Stimulated activated CD8-positive, alpha-beta memory T cell treated with anti-CD3 and anti-CD28 coated beads, Interleukin-15, amount 100 ng/mL, for 24 hours (primary cell): Measurements from ENCODE around the gene HPGD.
"Not testable (repeated sequence)": the region's sequence is repeated elsewhere in the genome, so short reads cannot be mapped to it uniquely, and the experiment has no call there.

ENCODE experiments used
- DNase-seq: peaks from one replicate; pipeline ENCODE4 v3.0.0-alpha.2; 2020; ENCODE audit warnings: low read depth

The HPGD gene

DNA sequence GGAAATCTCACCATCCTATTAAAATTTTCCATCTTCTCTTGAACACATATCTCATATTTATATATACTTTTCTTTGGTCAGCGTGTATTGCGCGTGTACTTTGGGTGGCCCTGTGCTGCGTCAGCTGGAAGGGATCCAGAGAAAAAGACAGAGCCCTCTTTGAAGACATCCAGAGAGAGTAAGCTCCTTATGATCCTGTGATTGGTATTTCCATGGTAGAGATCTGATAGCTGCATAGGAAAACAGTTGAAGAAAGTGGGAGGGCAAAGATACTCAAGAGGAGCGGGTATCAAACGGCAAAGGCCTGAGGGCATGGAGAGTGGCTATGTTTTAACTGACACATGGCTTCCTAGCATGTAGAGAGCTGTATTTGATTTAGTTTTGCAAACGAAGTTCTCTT is 4.4 kb upstream of the HPGD start:
- no peak for DNase-seq

DNA sequence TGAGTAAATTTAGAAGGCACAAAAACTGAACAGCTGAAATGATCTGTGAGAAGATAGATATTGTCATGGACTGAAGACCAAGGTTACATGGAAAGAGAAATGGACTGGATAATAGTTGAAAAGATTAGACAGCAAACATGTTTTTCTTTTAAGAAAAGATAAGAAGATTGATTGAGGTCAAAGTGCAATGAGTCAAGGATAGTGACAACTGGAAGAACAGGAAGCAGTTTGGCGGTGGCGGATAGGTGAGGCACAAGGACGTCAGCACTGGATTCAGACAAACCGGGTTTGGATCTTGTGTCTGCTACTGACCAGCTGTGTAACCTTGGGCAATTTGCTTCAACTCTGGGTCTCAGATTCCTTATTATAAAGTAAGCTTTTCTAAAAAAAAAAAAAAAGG is 2.0 kb upstream of the HPGD start:
- DNase-seq = no peak

DNA sequence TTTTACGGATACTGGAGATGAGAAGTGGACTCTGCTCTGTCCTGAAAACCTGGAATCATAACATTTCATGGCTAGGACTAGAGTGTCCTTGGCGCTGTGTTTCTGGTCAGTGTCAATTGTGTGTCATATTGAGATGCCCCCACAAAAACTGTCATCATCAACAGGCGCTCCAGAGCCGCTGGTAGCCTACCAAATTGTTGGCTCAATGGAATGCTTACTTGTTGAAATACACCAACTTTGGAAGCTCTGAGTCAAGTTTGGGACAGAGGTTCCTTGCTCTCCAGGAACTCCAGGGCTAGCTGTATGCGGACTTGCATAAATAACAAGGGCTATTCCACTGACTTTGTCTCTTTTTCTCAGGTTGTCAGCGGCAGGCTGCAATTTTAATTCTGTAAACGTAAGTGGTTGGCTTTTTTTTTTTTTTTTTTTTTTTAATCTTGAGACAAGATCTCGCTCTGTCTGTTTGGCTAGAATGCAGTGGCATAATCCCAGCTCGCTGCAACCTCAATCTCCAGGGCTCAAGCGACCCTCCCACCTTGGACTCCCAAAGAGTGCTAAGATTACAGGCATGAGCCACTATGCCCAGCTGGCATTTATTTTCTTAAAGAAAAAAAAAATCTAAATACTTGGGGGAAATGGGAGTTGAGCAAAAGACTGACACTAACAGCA is 871 bp upstream of the HPGD start:
- DNase-seq = no peak

DNA sequence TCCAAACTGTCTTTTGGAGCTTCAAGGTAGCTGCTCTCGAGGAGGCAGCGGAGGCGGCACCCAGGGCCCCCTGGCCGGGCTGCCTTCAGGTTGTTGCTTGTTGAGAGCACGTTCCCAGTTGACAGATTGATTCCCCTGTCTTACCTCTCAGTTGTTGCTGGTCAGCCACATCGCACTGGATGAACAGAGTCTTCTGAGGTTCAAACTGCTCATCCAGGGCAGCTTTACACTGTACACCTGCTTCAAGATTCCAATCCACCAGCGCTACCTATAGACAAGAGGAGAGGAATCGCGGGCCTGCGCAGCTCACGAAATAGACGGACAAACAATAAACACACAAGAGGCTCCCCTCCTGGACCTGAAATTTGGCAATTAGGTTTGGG is 497 bp downstream of the HPGD start:
- no peak for DNase-seq

DNA sequence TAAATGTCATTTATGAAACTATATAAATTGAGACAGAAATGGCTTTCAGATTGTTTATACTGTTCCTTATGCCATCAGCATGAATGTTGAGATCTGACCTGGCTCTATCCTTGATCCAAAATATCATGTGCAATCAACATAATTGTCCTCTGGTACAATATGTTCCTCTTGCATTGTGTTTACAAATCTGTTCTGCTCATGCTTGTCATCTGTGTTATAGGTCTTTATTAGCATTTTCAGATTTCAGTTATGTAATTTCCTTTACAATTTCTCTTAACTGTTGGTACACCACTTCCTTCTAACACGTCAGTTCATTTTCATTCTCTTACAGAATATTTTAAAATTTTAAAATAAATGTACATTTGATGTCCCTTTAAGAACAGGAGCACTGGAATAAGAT is 1.6 kb downstream of the HPGD start:
- no peak for DNase-seq

DNA sequence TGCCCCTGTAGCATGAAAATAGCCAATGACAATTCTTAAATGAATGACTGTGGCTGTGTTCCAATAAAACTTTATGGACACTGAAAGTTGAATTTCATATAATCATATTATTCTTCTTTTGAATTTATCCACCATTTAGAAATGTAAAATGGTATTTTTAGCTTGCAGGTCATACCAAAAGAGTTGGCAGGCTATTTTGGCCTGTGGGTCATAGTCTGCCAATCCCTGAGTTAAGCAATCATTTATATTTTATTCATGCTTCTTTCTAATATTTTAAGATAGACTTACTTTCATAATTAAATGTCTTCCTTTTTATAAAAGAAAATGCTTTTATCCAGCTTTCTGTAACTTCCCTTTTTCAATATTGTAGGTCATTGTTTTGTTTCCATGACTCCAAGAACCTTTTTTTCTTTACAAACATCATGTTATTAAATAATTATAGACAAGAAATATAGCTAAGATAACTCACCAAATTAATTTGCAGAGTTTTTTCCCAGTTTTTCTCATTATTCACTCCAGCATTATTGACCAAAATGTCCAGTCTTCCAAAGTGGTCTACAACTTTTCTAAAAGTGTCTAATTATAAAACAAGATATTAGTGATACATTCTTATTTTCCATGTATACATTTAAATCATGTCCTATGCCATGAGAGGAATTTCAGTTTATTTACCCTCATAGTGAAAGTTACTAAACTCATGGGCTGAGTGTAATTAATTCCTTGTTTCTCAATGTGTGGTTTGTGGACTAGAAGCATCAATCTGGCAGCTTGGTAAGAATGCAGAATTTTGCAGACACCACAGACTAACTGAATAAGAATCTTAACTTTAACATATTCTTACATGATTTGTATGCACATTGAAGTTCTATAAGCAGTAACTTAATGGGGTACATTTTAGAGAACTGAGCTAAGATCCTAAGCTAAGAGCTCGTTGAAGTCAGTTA is 4.5 kb downstream of the HPGD start:
- no peak for DNase-seq

DNA sequence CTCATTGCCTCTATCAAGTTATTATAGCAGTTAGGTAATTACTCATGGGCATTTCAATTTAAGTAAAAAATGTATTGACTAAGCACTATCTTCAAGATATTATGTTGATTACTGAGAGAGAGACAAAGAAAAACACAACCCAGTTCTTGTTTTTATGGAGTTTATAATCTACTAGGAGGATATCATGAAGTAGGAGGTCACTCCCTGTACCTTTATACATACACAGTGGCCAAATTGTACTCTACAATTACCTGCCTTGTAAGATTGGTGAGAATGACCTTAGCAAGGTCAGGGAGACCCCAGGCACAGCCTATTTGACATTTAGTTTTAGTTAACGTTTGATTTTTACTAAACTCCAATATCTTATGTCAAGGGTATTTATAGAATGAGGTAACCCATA is 5.5 kb downstream of the HPGD start:
- no peak for DNase-seq

DNA sequence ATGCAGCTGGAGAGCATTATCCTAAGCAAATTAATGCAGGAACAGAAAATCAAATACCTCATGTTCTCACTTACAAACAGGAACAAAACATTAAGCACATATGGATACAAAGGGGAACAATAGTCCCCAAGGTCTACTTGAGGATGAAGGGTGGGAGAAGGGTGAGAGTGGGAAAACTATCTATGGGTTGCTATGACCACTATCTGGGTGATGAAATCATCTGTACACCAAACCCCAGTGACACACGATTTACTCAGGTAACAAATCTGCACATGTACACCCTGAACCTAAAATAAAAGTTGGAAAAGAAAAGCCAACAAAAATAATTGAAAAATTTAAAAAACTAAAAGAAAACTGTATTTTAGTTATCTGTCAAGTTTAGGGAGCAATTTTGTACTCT is 5.9 kb downstream of the HPGD start:
- DNase-seq = no peak

DNA sequence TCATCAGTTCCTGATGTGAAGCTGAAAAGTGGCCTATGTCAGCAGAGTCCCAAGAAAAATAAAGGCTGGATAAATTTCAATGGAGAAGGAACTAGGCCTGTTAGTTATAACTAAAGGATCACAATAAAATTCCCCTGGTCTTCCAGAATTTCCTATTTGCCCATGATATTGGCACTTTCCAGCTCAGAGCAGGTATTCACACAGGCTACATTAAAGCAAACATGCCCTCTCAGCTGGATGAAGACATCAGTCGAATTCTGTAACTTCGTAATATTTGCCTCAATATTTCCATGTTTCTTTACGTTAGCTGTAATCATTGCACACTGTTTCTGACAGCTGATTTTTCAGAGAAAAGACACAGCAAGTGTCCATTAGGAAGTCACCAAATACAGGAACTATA is 9.5 kb downstream of the HPGD start:
- no peak for DNase-seq

DNA sequence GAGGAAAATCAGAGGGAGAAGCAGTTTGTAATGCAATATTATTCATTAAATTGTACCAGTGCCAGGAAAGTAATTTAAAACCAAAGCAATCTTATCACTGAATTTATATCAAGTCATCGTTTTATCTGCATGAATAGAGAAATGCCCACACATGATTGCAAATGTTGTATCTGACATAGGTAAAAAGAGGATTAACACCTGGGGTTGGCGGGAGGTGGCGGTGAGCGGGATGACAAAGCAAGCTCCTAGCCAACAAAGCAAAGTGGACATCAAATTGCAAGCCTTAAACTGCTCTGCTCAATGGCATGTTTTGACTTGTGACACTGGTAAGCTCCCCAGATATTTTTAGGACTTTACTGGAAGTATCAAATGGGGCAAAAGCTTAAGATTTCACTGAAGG is 16.4 kb downstream of the HPGD start:
- no peak for DNase-seq

DNA sequence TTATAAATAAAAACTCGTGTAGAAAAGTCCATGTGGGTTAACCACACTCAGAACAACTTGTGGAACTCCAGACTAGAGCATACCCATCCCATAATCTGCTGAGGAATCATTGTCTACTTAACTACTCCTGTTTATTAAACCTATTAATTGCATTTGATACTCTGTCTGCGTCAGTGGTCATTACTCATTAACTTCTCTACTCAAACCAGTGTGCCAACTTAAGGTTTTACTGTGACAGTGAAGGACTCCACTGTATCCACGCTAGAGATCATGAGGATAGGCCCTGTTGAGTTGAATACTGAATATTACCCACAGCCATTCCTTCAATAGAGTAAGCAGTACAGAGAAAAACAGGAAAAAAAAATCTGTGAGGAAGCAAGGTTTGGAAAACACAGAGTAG is 17.3 kb downstream of the HPGD start:
- DNase-seq = no peak

DNA sequence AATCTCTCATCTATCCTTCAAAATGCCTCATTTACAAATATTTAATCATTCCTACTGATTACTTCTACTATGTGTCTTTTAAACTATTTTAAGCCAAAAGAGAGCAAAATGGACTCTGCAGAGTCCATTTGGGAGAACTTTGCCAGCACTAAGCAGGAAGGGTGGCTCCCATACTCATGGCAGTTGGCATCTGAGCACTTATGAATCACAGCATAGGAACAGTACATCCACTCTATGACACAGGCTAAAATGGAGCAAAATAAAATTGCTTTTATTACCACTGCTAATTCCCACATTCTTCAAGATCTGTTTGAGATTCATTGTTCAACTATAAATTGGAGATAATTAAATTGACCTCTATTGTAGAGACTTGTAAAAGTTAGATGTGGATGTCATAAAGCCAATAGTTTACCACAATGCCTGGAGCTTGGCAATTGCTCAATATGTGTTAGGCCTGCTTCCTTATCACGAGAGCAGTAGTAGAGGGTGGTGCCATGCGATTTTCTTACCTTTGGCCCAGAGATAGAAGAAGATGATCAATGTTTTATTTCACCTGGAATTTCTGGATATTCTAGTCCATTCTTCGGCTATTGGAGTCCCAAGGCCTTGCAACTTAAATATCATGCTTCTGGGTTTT is 19.1 kb downstream of the HPGD start:
- no peak for DNase-seq

DNA sequence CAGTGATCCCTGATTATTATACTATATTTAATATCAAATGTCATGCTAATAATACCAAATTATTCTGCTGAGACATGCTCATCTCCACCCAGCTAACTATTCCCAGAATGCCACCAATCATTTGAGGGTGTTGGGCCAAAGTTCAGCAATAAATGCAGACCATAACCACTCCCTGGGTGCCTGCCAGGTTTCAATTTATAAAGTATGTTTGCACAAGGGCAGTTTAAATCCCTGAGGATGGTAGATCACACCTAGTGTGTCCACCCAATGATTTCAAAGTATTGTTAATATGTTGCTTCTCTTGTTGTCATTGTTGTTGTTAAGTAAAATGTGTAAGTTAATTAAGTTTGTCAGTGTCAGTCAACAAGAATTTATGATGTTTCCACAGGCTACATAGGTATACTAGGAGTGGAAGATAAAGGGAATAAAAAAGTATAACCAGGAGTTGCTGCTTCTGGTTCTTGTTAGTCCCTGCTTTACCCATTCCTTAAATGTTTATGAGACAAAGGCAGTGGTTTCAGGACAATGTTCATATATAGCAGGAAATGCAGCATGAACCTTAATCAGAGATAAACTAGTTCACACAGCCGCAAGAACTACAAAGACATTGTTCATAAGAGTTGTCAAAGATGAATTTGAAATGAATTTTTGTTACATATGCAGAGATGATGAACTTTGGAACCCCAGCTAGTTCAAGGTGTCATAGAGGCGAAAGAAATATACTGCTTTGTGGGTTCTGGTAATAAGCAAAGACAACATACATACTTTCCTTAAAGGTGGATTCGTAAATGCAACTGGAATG is 25.5 kb downstream of the HPGD start:
- DNase-seq = no peak

DNA sequence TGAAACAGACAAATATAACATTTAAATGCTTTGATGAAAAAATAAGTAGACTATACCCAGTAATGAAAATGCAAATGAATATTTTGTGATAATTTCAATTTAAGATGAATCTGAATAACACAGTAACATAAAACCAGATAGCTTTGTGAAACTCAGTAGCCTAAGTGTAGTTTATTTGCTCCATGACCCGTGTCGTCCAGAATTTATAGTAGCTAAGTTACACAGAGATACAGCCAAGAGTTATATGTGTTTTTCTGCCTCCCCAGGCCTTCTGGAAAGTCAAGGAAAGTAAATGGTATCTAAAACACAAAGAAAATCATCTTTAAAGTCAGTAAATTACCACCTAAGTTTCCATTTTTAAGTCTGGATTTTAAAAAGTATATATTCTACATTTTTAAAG is 26.7 kb downstream of the HPGD start:
- no peak for DNase-seq

DNA sequence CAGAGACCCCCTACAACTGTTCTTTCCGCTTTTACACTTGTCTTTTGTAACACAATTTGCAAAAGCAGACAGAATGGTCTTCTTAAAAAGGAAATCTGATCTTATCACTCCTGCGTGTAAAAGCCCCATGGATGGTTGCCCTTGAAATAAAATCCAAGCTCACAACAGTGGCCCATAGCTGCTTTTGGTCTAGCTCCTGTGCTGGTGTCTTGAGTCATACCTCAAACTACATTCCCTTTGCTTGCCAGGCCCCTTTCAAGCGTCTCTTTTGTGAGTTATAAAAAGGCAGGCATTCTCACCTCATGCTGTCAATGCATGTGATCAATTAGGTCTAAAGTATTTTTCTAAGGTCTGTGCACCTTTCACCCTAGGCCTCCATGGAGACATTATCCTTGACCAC is 27.6 kb downstream of the HPGD start:
- DNase-seq = no peak

DNA sequence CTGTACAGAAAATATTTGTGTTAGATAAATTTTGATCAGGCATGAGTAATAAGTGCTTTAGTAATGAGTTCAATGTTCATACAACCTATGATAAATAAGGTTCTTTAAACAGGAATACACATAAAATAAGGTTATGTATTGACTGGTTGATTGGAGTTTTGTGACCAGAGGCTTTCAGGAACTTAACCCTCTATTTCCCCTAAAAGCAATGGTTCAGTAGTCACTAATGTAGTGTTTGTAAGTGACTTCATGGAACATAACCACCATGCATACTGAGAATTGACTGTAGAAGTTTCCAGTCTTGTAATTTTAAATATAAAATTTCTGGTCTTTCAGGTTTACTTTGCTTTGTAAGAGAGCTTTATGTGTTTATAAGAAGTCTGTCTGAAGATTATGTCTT is 28.1 kb downstream of the HPGD start:
- DNase-seq = no peak

DNA sequence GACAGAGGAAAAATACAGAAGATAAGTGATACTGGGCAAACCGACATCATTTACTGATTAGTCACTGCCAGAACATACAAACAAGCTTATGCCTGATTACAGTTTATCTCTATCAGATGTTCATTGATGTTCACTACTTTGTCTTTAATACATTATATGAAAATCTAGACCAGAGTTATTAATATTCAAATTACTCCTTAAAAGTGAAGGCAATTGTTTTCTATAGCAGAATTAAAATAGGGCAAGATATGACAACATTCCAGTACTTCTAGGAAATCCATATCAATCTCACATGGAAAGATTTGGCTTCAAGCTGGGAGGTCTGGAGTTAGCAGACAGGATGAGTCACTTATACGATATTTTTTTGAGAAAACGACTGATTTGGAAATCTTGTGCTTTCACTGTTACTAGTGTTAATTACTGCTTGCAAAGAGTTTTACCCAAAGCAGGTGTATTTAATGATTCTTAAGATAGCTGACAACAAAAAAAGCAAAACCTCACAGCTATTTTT is 31.8 kb downstream of the HPGD start:
- DNase-seq = no peak

DNA sequence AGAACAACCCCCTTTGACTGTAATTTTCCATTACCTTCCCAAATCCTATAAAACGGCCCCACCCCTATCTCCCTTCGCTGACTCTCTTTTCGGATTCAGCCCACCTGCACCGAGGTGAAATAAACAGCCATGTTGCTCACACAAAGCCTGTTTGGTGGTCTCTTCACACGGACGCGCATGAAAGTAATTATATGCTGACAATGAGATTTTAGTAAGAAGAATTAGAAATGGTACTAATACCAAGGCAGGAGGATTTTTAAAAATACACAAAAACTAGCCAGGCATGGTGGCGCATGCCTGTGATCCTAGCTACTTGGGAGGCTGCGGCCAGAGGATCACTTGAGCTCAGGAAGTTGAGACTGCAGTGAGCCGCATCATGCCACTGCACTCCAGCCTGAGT is 33.9 kb downstream of the HPGD start:
- DNase-seq = not testable (repeated sequence)

DNA sequence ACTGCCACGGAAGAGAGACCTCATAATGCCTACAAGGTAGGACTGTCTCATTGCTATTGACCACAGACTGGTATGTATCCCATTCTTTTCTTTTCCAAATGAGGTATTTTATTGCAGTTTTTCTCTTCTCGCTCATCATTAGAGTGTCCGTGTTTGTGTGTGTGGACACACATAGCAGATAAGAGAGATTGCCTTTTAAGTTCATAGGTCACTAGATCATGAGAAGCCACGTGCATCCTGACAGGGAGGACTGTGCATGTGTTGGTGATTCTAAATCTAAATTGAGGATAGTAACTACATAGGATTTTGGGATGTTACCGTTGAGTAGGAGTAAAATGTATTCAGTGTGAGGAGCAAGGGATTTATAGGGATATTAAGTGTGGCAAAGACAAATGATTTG is 37.3 kb downstream of the HPGD start:
- DNase-seq = no peak

DNA sequence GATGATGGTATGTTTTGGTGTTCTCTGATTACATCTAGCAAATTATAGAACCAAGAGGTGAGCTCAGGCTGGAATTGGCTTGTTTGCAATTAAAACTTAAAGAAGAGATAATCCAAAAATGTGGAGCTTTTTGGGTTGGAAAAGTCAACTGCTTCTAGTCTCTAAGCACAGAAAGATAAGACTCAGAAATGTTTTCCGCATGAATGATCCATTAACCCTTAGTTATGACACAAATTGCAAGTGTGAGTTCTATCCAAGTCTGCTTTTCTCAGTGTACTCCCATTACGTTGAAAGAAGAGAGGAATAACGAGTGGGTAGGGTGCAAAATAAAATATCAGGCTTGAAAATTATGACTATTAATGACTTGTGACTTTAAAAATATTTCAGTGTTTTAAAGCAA is 38.5 kb downstream of the HPGD start:
- DNase-seq = no peak

DNA sequence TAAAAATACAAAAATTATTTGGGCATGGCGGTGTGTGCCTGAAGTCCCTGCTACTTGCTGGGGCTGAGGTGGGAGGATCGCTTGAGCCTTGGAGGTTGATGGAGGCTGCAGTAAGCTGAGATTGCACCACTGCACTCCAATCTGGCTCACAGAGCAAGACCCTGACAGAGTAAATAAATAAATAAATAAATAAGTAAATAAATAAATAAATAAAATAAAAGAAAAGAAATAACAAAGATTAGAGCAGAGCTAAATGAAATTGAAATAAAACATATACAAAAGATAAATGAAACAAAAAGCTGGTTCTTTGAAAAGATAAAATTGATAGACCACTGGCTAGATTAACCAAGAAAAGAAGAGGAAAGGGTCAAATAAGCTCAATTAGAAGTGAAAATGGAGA is 43.1 kb downstream of the HPGD start:
- DNase-seq = no peak

DNA sequence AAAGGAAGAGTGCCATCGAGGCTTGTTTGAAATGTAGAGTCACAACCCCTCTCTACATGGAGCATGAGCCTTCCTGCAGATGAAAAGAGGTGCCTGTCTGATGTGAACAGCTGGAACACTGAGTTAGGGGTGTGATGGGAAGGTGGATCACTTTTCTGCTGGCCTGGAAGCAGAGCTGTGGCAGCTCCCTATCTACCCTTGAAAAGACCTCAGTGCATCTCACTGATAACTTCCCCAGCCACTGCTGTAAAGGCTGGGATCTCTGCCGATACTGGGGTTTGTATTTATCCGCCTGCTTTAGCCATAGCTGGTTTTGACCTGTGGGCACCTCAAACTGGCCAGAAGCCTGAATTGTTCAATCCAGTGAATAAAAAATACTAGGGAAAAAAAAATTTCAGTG is 46.8 kb downstream of the HPGD start:
- DNase-seq = no peak
